Tibial nerve (tissue), 4 donors: ENCODE data around the gene CDKN2A. TPM values are rescaled to one million over a fixed set of nuclear protein-coding genes. Genes with fewer than 3 reads are reported as not detected.

Experiments used
- DNase-seq, 2 donors: peaks; one replicate each; pipeline ENCODE4 v3.0.0-alpha.2; 2019; ENCODE audit warnings: low spot score in 2 of 2
- H3K27ac ChIP-seq, 4 donors: fragments of 200-600 bp; sonication (generic) in 3 of 4; one replicate each; pipeline ENCODE4 v1.5.1; 2017 to 2019; ENCODE audit warnings: mild to moderate bottlenecking in 1 of 4
- H3K27me3 ChIP-seq, 2 donors: fragments of 200-600 bp; sonication (generic) in 1 of 2; one replicate each; pipeline versions ENCODE4 v1.5.1 to v1.6.0; 2017 to 2019
- H3K36me3 ChIP-seq, 3 donors: fragments of 200-600 bp; sonication (generic); one replicate each; pipeline ENCODE4 v1.5.1; 2018 to 2019
- H3K4me1 ChIP-seq, 4 donors: fragments of 200-600 bp; sonication (generic) in 3 of 4; one replicate each; pipeline ENCODE4 v1.5.1; 2017 to 2019
- H3K4me3 ChIP-seq, 4 donors: fragments of 200-600 bp; sonication (generic) in 3 of 4; one replicate each; pipeline ENCODE4 v1.5.1; 2017 to 2019; ENCODE audit warnings: mild to moderate bottlenecking in 1 of 4, moderate library complexity in 1 of 4
- H3K9me3 ChIP-seq, 4 donors: fragments of 200-600 bp; sonication (generic) in 3 of 4; one replicate each; pipeline ENCODE4 v1.5.1; 2017 to 2019
- CTCF ChIP-seq, 5 experiments: fragments of 200-600 bp in 3 of 5; fragments of 450-650 bp in 2 of 5; sonication (generic) in 3 of 5; IDR thresholded peaks; one replicate each; pipeline ENCODE4 v1.5.1; 2016 to 2019; ENCODE audit warnings: antibody characterized with exemption in 5 of 5, mild to moderate bottlenecking in 3 of 5, moderate library complexity in 2 of 5
- EP300 ChIP-seq, 2 donors: sonication (generic); formaldehyde crosslinking; IDR thresholded peaks; one replicate each; pipeline ENCODE4 v1.6.1; 2017; ENCODE audit warnings: antibody characterized with exemption in 2 of 2, mild to moderate bottlenecking in 1 of 2
- POLR2A ChIP-seq, 2 donors: fragments of 450-650 bp; IDR thresholded peaks; one replicate each; pipeline ENCODE4 v1.6.1; 2017; ENCODE audit warnings: antibody characterized with exemption in 2 of 2, mild to moderate bottlenecking in 2 of 2, moderate library complexity in 2 of 2
- WGBS, 2 donors: methylation state at CpG; one replicate each; pipeline ENCODE4 v1.1.5; 2018; 5-methylcytosine and 5-hydroxymethylcytosine counted together
- total RNA-seq, 4 donors: library from RNA; depleted of rRNA; stranded (reverse); fragments of >200 nt; gene quantifications; one replicate each; pipeline ENCODE4 v1.1.0, GENCODE V29; 2016

Gene CDKN2A
- total RNA-seq: 10 to 100 TPM in 1 of 4 donors, 1 to 10 TPM in 3; 1.7 to 11.6 (median 2.4) TPM

GRCh38 chr9:21993893-21994555 is at the start of gene CDKN2A:
TSS of gene CDKN2A (minus strand) at chr9:21994392.
- DNase-seq: no peak
- peaks cover 0 to 25% (median 5%) of the 10 kb centered on the region in 4 donors for H3K4me1 ChIP-seq
- H3K9me3 ChIP-seq: no peaks in the 10 kb centered on the region
- H3K36me3 ChIP-seq: no peaks in the 10 kb centered on the region
- peaks cover 0 to 45% of the 10 kb centered on the region in 2 donors for H3K27me3 ChIP-seq
- no peak for TF ChIP-seq POLR2A (IDR thresholded peaks at IDR 0.05)
- no peak for TF ChIP-seq EP300 (IDR thresholded peaks at IDR 0.05)
- no peak for TF ChIP-seq CTCF (IDR thresholded peaks at IDR 0.05)
- H3K4me3 ChIP-seq: peak within 1 kb of the TSS; percentile 48 to 88 (median 87)
- WGBS, 2 donors: 7 to 11% methylated on average over 27 to 36 of the region's 53 CpGs
- peak within 1 kb of the TSS in 3 of 4 donors; percentile 77 to 87 (median 86) for H3K27ac ChIP-seq

DNA sequence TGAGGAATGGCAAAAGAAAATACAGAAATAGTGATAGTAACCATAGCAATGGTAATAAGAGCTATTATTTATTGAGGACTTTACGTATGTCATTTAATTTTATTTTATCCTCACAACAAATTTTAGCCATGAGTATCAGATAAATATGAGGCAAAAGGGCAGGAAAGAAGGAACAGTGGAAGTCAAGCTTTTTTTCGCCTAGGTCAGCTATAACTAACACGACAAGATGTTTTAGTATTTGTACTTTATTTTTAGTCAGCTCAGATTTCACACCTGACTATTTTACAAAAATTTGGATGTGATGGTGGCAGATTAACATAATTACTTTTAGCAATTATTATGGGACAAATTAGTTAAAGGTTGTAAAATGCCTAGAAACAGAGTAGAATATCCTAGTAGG is 49.7 kb upstream of the CDKN2A start:
- no peaks in the 10 kb centered on the region for H3K9me3 ChIP-seq
- no peak for DNase-seq
- H3K4me1 ChIP-seq: peaks cover 0 to 7% (median 3%) of the 10 kb centered on the region in 4 donors
- 48 to 68% methylated on average over 3 of the region's 3 CpGs for WGBS, 2 donors
- no peak overlapping the region for H3K27ac ChIP-seq
- no peak overlapping the region for H3K4me3 ChIP-seq
- H3K27me3 ChIP-seq: no peaks in the 10 kb centered on the region
- no peaks in the 10 kb centered on the region for H3K36me3 ChIP-seq
- no peak for TF ChIP-seq CTCF (IDR thresholded peaks at IDR 0.05)
- no peak for TF ChIP-seq EP300 (IDR thresholded peaks at IDR 0.05)
- no peak for TF ChIP-seq POLR2A (IDR thresholded peaks at IDR 0.05)

GRCh38 chr9:22041775-22042174 is 47.6 kb upstream of the CDKN2A start:
- no peak overlapping the region for H3K4me3 ChIP-seq
- 50 to 76% methylated on average over 1 of the region's 1 CpG for WGBS, 2 donors

GRCh38 chr9:22041344-22041743 is 47.2 kb upstream of the CDKN2A start:
- peaks cover 0 to 23% (median 6%) of the 10 kb centered on the region in 4 donors for H3K4me1 ChIP-seq
- DNase-seq: no peak
- H3K4me3 ChIP-seq: no peak overlapping the region
- H3K9me3 ChIP-seq: no peaks in the 10 kb centered on the region
- no peaks in the 10 kb centered on the region for H3K36me3 ChIP-seq
- H3K27me3 ChIP-seq: no peaks in the 10 kb centered on the region
- 93 to 97% methylated on average over 1 of the region's 1 CpG for WGBS, 2 donors
- no peak for TF ChIP-seq CTCF (IDR thresholded peaks at IDR 0.05)
- H3K27ac ChIP-seq: no peak overlapping the region

More at GRCh38 chr9:22041775-22042174, 47.6 kb upstream of the CDKN2A start:
- no peak overlapping the region for H3K27ac ChIP-seq
- TF ChIP-seq EP300 (IDR thresholded peaks at IDR 0.05) (no peak), POLR2A (IDR thresholded peaks at IDR 0.05) (no peak), CTCF (IDR thresholded peaks at IDR 0.05) (no peak)
- DNase-seq: no peak
- H3K27me3 ChIP-seq: no peaks in the 10 kb centered on the region
- no peaks in the 10 kb centered on the region for H3K9me3 ChIP-seq
- no peaks in the 10 kb centered on the region for H3K36me3 ChIP-seq
- H3K4me1 ChIP-seq: peaks cover 0 to 23% (median 6%) of the 10 kb centered on the region in 4 donors

DNA sequence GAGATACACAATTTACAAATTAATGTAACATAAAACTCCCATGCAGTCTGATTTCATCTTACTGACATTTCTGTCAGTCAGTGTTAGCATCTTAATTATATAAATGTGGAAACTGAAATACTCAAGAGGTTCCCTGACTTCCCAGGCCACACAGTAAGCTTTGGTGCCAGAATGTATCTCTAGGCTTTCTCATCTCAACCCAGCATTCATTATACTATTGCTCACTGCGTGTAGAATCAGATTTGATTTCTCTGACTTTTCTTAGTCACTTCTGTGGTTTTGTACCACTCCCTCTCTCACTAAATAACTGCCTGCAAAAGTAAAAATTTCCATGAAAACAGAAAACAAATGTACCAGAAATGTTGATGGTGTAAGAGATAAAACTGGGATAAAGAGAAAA is 46.6 kb upstream of the CDKN2A start:
- no peak for DNase-seq
- Histone ChIP-seq H3K4me1 (peaks cover 0 to 23% (median 6%) of the 10 kb centered on the region in 4 donors), H3K36me3 (no peaks in the 10 kb centered on the region), H3K27me3 (no peaks in the 10 kb centered on the region), H3K9me3 (no peaks in the 10 kb centered on the region), H3K4me3 (no peak overlapping the region), H3K27ac (peak overlapping the region in 1 of 4 donors; percentile 15)
- TF ChIP-seq EP300 (IDR thresholded peaks at IDR 0.05) (no peak), POLR2A (IDR thresholded peaks at IDR 0.05) (no peak), CTCF (IDR thresholded peaks at IDR 0.05) (no peak)
- 46 to 49% methylated on average over 1 of the region's 1 CpG for WGBS, 2 donors
